GM12875 (cell line): ENCODE data around the gene MPV17L2.

ENCODE experiments used
- H3K4me3 ChIP-seq: one replicate; pipeline ENCODE4 v1.5.1; 2011; ENCODE audit warnings: low read depth, low read length, control low read depth
- TF ChIP-seq, protein P1 (sequence below): IDR thresholded peaks from 2 replicates; pipeline ENCODE4 v1.5.1; 2011; ENCODE audit warnings: low read depth, mild to moderate bottlenecking, control low read depth, inconsistent platforms, low read length, moderate library complexity, borderline replicate concordance; ENCODE audit not compliant: insufficient read depth

Gene MPV17L2

DNA sequence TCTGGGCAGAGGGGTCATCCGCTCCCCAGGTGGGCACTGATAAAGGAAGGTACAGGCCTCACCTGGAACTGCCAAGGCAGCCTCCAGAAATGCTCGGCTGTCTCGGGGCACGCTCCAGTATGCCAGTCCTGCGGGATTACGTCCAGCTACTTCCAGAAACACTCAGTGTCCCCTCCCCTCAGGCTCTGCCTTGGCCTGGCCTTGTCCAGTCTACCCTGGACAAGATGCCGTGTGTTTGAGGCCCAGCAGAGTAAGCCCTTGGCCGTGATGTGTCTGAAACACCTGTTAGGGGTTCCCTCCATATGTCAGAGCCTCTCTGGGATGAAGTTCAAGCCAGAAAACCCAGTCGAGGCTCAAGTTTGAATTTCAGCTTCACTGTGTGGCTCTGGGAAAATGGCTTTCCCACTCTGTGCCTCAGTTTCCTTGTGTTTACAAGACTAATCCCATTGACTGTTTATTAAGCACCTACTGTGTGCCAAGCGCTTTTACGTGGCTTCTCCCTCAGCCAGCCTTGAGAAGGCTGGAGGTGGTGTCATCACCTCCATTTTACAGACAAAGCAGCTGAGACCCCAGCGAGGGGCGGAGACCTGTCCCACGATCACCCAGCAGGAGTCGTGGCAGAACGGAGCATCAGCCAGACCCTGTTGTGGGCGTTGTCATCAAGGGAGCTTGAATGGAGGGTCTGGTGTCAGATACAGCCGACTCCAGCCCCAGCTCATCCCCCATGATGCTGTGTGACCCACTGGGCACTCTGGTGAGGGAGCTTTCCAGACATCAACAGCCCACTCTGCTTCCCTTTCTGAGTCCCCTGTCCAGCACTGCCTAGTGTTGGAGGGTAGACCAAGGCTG, 42.0 kb upstream of the MPV17L2 start:
- TF ChIP-seq, protein P1, sequence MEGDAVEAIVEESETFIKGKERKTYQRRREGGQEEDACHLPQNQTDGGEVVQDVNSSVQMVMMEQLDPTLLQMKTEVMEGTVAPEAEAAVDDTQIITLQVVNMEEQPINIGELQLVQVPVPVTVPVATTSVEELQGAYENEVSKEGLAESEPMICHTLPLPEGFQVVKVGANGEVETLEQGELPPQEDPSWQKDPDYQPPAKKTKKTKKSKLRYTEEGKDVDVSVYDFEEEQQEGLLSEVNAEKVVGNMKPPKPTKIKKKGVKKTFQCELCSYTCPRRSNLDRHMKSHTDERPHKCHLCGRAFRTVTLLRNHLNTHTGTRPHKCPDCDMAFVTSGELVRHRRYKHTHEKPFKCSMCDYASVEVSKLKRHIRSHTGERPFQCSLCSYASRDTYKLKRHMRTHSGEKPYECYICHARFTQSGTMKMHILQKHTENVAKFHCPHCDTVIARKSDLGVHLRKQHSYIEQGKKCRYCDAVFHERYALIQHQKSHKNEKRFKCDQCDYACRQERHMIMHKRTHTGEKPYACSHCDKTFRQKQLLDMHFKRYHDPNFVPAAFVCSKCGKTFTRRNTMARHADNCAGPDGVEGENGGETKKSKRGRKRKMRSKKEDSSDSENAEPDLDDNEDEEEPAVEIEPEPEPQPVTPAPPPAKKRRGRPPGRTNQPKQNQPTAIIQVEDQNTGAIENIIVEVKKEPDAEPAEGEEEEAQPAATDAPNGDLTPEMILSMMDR: no peak
- no peak overlapping the region for H3K4me3 ChIP-seq

DNA sequence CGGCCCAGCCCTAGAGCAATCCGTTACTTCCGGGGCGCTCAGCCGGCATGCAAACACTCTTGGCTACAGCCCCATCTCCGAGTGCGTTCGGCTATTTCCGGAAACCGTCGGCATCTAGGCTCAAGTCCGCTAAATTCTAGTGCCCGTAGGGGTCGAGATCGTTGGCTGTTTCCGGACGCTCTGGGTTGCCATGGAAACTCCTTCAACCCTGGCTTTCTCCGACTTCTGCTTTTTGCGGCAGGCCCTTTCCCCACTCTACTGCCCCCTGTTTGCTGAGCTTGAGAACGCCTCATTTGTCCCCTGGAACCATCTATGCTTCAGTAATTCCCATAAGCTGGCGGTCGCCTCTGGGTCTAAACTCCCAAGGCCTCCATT, 40.6 kb upstream of the MPV17L2 start:
- peak overlapping the region; percentile 63 for H3K4me3 ChIP-seq
- TF ChIP-seq, protein P1: peak; percentile 82

DNA sequence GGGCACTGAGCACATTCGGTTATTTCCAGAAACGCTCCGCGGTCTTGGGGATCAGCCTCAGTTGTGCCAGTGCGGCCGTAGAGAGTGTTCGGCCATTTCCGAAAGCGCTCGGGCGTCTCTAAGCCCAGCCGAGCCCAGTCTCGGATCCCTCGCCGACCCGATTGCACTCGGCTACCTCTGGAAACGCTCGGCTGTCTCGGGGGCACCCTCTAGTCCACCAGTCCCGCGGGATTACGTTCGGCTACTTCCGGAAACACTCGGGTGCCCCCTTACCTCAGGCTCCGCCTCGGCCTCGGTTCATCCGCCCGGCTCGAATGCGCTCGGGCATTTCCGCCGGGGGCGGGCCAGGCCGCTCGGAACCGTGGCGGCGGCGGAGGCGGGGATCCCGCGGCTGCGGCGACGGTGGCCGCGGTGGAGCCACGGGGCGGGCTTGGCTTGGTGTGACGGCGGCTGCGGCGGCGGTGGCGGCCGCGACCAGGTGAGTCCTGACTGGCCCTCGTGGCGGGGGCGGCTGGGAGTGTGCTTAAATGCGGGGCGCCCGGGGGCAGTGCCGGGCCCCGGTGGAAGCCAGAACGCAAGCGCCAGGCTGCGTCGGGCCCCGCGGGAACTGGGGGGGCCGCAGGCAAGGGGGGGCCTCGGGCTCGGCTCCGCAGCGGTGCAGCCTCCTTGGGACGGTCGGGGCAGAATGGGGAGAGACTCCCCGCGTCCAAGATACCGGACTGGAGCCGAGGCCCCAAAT, 40.0 kb upstream of the MPV17L2 start, which contains the start of gene PIK3R2:
Gene PIK3R2, plus strand, starts transcription at position 347 of the 739 bp plus-strand sequence. CDS start 2,717 bp downstream, outside the sequence.
- peak within 1 kb of the TSS; percentile 86 for H3K4me3 ChIP-seq

DNA sequence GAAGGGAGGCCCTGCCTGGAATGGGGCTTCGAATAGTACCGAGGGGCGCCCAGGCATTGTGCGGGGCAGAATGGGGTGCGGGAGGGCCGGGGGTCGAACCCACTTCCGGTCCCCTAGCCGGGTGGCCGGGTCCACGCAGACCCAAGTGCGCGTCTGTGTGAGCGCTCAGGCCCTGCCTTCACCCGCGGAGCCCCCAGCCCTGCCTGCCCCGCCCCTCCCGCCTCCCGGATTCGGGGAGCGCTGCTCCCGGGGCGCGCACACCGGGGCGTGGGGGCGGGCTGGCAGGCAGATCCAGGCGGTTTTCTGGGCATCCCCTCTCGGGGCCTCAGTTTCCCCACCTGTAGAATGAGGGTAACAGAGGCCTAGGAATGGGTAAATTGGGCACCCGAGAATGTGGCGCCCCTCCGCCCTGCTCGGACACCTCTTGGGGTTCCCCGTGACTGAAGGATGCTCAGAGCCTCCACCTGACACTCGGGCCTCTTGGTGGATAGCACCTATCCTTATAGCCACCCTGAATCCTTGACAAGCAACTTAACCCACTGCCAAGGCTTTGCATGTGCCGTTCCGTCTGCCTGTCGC, 39.4 kb upstream of the MPV17L2 start:
- H3K4me3 ChIP-seq: peak overlapping the region; percentile 86
- TF ChIP-seq, protein P1: no peak

More for the DNA sequence above, 40.0 kb upstream of the MPV17L2 start, which contains the start of gene PIK3R2:
- TF ChIP-seq, protein P1: no peak

DNA sequence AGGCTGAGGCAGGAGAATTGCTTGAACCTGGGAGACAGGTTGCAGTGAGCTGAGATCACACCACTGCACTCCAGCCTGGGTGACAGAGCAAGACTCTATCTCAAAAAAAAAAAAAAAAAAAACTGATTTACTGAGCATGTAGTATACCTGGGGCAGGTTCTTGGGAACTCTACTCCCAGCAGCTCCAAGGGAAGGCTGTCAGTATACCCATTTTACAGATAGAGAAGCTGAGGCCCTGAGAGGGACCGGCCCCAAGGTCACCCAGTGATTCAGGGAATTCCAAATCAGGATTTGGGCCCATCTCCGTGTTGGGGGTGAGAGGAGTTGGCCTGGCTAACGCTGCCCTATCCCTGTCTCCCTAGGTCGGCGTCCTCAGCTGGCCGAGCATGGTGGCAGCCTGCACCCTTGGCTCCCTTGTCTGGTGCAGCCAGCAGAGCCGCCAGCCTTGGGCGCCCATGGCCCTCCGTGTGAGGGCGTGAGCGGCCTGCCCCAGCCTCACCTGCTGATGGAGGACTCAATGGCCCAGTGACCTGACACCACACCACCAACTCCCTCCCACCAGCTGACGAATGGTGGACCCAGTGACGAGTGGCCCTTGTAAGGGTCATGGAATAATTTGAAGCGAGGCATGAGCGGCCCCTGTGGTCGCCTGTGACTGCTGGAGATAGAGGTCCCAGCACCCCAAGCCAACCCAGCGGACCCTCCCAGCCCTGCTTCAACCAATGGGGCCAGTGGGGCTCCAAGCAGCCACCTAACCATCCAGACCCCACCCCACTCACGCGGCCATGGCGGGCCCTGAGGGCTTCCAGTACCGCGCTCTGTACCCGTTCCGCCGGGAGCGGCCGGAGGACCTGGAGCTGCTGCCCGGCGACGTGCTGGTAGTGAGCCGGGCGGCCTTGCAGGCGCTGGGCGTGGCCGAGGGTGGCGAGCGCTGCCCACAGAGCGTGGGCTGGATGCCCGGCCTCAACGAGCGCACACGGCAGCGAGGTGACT, 37.6 kb upstream of the MPV17L2 start:
- no peak overlapping the region for H3K4me3 ChIP-seq
- TF ChIP-seq, protein P1: no peak

DNA sequence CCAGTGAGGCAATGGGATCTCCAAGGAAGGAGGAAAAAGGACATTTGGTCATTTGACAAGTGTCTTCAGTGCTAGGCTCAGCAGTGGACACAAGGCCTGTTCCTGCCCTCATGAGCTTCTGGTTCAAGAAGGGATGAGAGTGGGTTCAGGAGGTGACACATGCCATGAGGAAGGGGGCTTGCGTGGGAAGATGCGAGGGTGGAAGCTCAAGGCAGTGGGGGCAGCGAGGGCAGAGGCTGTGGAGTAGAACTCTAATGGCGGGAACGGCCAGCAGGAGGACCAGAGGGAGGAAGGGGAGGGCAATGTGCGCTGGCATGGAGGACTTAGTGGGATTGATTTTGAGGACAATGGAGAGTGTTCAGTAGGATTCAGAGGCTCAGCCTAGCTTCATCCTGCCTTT, 36.8 kb upstream of the MPV17L2 start:
- H3K4me3 ChIP-seq: no peak overlapping the region
- TF ChIP-seq, protein P1: no peak
